ENCODE data around the gene LCN6. TPM values are rescaled to one million over a fixed set of nuclear protein-coding genes. Genes with fewer than 3 reads are reported as not detected.

Gene LCN6
- total and polyA plus RNA-seq, 11 donors = 0.81 to 101 (median 18.4) TPM

GRCh38 chr9:136735812-136736480 is 12.4 kb downstream of the LCN6 start:
- H3K27ac ChIP-seq = no peak overlapping the region
- no peaks in the 10 kb centered on the region for H3K36me3 ChIP-seq
- ATAC-seq = no peak
- peaks cover 0 to 1% (median 0%) of the 10 kb centered on the region in 9 donors for H3K27me3 ChIP-seq
- DNase-seq = no peak
- WGBS, 4 donors = 87 to 91% (median 89%) methylated on average over 17 to 21 of the region's 21 CpGs
- intact Hi-C loops (cut with DNase I) = no loop called here
- H3K9me3 ChIP-seq = no peaks in the 10 kb centered on the region
- TF ChIP-seq CTCF (IDR thresholded peaks at IDR 0.05) = no peak
- H3K4me3 ChIP-seq = no peak overlapping the region
- H3K4me1 ChIP-seq = peaks cover 0 to 5% (median 3%) of the 10 kb centered on the region in 12 donors

- intact Hi-C loops (cut with DNase I) = no loop called here
- ATAC-seq = no peak
- H3K27me3 ChIP-seq = no peaks in the 10 kb centered on the region
- no peaks in the 10 kb centered on the region for H3K9me3 ChIP-seq
- DNase-seq = no peak
- no peaks in the 10 kb centered on the region for H3K36me3 ChIP-seq
- no peak overlapping the region for H3K4me3 ChIP-seq
- no peak for TF ChIP-seq POLR2A (IDR thresholded peaks at IDR 0.05)
- no peak for TF ChIP-seq CTCF (IDR thresholded peaks at IDR 0.05)
- H3K4me1 ChIP-seq = no peaks in the 10 kb centered on the region
- 89 to 94% (median 90%) methylated on average over 12 of the region's 12 CpGs for WGBS, 4 donors
- H3K27ac ChIP-seq = no peak overlapping the region
Observed at GRCh38 chr9:136734837-136735496, 13.4 kb downstream of the LCN6 start.

GRCh38 chr9:136733611-136734010 is 14.7 kb downstream of the LCN6 start:
- TF ChIP-seq POLR2A (IDR thresholded peaks at IDR 0.05) (no peak), CTCF (IDR thresholded peaks at IDR 0.05) (no peak)
- Histone ChIP-seq H3K27me3 (no peaks in the 10 kb centered on the region), H3K9me3 (no peaks in the 10 kb centered on the region), H3K4me3 (no peak overlapping the region), H3K4me1 (peaks cover 5 to 11% (median 8%) of the 10 kb centered on the region in 12 donors), H3K27ac (no peak overlapping the region), H3K36me3 (no peaks in the 10 kb centered on the region)
- WGBS, 4 donors = 69 to 84% (median 77%) methylated on average over 11 to 12 of the region's 12 CpGs
- intact Hi-C loops (cut with DNase I) = no loop called here
- ATAC-seq (no peak), DNase-seq (no peak)

- DNase-seq (no peak), ATAC-seq (no peak)
- intact Hi-C loops (cut with DNase I) = no loop called here
- TF ChIP-seq CTCF (IDR thresholded peaks at IDR 0.05) (no peak), POLR2A (IDR thresholded peaks at IDR 0.05) (no peak)
- no peaks in the 10 kb centered on the region for H3K36me3 ChIP-seq
- H3K9me3 ChIP-seq = no peaks in the 10 kb centered on the region
- WGBS, 4 donors = 77 to 85% (median 82%) methylated on average over 14 to 16 of the region's 16 CpGs
- no peak overlapping the region for H3K4me3 ChIP-seq
- H3K27me3 ChIP-seq = no peaks in the 10 kb centered on the region
- H3K27ac ChIP-seq = no peak overlapping the region
- H3K4me1 ChIP-seq = peaks cover 5 to 16% (median 10%) of the 10 kb centered on the region in 12 donors
Observed at GRCh38 chr9:136732444-136733178, 15.7 kb downstream of the LCN6 start.
